ENCODE results near the gene RBM5.

The RBM5 gene

DNA sequence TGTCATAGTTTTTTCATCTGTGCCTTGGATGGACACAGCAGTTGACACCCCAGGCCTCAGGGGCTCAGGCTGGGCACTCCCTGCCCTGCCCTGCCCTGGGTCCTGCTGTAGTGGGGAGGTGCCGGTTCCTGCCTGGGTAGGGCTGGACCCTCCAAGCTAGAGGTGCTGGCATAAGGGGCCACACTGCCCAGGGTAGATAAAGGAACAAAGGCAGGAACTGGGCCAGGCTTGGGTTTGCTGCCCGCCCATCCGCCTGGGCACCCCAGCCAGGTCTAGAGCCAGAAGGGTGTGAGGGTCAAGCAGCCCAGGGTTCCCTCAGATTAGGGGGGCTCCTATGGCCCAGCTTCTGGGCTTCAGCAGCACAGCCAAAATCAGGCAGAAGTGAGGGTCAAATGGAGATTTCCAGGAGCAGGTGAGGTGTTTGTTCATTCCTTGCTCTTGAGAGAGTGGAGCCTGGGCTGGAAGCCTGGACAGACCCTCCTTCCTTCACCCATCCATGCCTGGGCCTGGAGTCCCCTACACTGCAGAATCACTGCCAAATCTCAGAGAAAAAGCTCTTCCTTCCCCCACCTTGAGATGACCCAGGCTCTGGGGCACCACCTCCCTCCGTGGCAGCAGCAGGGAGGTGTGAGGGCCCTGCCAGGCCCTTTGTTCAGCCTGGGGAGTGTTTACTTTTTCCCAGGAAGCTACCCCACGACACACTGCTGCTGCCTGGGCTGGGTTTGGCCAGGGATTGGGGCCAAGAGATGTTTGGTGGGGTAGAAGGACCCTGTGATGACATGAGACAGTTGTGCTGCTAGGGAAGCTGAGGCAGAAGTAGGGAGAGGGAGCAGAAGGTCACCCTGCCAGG lies 73.5 kb downstream of the RBM5 start:
- DNase-seq, result no peak

DNA sequence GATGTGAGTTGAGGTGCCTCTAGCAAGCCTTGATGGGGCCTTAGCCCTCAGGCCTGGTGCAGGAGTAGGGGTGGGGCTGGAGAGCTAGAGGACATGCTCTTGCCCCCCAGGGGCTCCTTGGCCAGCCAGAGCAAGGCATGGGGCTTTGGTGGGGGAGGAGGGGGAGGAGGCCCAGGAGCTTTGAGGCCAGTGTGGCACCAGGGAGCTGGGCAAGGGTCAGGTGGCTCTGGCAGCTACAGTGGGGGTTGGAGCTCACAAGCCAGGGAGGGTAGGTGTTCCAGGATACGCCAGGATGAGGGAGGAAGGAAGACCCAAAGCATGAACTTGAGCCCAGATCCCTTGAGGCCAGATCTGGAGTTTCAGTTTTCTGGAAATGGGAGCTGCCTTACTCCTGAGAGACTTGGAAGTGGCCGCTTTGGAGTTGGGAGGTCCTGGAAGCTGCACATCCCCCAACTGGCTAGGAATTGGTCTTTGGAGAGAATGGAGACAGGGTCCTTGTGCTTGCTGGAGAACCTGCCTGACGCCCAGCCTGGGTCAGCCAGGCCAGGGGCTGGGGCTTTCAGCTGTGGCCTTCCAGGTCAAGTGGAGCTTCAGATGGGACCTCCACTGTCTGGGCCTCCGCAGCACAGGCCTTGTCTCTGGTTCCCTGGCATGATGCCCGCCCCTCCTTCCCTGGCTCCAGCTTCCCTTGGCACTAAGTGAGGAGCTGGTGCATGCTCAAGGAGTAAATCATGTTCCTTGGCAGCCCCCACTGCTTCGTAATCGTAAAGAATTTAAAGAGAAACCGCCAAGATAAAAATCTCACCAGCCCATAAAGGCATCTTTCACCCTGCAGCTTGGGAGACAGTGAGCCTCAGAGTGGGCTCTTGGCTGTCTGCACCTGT lies 75.1 kb downstream of the RBM5 start:
- peak; percentile 94 for DNase-seq

DNA sequence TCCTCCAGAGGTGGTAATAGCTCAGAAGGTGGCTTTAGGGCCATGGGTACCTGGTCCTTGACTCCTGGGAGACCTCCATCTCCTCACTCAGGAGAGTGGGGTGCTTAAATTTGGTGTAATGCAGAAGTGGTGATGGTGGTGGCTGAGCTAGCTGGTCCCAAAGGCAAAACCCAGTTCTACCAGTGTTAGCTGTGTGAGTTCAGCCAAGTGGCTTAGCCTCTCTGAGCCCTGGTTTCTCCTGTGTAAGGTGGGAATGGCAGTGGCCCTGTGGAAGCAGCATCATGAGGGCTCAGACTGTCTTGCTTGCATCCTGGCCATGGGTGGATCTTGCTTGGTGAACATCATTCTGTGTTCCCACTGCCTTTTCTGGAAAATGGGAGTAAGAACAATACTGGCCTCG lies 75.8 kb downstream of the RBM5 start:
- no peak for DNase-seq

DNA sequence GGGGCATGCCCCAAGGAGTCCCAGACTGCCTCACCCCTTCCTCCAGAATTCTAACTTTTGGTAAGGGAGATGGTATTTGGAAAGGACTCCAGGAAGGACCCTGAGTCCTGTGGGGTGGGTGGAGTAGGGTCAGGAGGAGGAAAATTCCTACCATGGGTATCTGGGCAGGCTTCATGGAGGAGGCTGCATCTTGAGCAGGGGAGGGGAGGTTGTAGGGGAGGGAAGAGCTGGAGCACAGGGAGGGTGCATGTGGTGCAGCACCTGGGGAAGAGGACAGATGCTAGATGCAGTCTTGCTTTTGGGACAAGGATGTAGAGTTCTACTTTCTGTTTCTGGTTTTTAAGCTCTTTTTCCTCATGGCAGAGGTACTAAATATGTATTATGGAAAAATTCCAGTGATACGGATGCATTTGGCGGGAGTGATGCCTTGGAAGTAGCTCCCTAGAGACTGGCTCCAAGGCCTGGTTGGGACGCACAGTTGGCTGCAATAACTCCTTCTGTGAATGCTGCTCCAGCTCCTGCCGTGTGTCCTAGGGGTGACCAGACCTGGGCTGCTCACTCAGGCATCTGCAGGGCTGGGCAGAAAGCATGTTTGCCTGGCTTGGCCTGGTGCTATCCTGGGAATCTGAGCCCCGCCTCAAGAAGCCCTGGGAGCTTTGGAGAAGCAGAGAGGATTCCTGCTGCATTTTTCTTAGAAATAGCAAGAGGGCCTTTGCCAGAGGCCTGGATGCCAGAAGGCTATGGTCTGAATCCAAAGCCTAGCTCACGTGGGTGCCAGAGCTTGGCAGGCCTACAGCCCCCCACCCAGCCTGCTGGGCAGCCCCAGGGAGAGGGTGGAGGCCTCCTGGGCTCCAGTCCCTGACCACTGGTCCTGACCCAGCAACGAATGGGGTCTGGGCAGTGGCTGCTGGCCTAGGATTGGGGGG lies 76.5 kb downstream of the RBM5 start:
- peak; percentile 77 for DNase-seq

DNA sequence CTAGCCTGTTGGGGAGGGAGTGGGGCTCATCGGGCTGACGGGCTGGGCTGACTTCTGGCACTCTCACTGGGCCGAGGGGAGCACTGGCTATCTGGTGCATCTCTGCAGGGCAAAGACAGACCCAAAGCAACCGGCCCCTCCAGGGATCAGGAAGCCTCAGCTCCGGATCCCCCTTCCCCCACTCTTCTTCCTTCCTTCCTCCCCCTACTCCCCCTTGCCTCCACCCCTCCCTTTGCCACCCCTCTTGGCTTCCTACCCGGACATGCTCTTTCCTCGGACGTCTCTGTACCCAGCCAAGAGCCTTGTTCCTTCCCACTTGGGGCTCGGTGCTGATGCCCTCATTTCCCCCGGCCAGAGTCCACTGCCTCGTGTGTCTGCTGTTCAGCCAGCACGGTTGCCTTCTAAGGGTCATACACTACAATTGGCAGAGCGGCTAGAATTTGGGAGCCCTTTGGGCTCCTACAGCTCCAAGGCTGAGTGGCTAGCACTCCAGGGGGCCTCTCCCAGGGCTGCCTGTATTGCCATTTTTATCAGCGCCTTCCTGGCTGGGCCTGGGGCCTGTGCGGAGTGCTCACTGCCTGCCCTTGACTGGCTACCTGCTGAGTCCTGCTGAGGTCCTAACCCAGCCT lies 77.3 kb downstream of the RBM5 start:
- DNase-seq, result no peak

DNA sequence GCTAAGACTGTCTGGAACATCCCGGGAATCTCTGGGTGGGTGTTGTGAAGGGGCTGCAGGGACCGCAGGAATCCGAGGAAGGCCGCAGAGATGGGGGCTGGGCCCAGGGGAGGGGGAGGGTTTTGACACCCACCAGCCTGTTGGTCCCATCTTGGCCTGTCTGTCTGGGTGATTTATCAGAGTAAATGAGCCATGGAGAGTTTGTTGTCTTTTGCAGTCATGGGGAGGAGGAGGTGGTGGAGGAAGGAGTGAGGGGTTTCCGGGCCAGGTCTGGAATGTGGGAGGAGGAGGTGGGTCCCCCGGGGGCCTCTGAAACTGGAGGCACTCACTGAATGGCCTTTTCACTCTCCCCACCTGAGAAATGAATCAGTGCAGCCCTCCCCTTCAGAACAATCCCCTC lies 77.9 kb downstream of the RBM5 start:
- DNase-seq, result peak; percentile 58

DNA sequence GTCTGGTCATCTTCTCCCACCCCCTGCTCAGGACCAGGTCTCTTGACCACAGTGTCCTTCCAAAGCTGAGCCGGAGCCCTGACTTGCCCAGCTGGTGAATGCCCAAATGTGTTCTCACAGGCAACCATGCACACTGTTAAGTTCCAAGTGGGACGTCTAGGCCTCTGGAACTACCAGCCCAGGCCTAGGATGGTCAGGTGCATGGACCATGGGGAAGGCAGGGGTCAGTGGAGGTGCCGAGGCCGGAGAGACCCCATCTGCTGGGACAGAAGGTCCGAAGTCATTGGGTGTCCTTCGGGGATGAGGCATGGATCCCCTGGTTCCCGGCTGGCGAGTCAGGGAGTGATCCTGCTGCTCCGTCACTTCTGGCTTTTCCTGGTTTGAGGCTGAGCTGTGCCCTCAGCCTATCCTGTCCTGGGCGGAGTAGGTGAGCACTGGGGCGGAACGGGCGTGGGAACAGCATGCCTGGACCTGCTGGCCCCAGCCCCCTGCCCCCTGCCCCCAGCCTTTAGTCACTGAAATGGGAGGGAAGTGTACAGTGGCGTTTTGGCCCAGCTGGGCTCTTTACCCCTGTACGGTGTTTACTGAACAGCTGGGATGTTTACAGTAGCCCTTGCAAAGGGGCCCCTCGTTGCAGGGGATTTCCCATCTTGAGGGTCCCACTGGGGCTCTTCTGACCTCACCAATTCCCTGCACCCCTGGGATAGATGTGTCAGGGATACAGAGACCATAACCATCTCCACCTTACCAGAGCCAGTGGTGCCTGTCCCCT lies 78.5 kb downstream of the RBM5 start:
- DNase-seq, result no peak

DNA sequence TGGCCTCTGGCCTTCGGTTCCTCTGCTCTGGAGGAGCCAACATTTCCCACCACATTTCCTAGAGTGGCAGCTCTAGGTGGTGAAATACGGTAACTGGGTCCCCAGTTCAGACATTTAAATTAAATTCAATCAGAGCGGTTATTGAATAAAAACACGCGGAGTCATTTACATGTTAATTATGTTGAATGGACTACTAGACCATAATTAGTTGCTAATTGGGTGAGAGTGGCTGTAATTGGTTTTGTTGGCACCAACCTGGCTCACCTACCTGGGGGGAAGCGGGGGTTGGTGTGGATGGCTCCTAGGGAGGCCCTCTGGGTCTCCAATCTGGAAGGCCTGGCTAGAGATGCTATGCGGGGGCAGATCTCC lies 79.1 kb downstream of the RBM5 start:
- no peak for DNase-seq

DNA sequence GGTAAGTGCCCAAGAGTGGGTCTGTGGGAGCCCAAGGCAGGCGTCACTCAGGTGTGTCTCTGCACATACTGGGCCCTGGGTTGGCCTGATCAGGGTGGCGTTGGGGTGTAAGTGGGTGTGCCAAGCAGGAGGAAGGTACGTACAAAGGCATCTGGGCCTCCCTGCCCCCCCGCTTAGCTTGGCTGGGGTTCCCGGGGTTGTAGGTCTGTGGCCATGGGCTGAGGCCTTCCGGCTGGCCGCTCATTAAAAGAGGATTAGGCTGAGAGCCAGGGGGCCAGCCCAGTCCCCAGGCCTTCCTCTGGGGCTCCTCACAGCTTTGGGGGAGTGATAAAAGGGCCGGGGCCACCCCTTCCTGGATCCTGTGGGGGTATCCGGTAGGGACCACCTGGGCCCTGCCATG lies 79.7 kb downstream of the RBM5 start:
- no peak for DNase-seq

Data from fibroblast of skin of abdomen (primary cell).